ENCODE measurements around the gene LGALS3. TPM values are rescaled to one million over a fixed set of nuclear protein-coding genes. Genes with fewer than 3 reads are reported as not detected.

LGALS3 gene
- total RNA-seq, 1 donor from 2014 or later, result 351 TPM

DNA sequence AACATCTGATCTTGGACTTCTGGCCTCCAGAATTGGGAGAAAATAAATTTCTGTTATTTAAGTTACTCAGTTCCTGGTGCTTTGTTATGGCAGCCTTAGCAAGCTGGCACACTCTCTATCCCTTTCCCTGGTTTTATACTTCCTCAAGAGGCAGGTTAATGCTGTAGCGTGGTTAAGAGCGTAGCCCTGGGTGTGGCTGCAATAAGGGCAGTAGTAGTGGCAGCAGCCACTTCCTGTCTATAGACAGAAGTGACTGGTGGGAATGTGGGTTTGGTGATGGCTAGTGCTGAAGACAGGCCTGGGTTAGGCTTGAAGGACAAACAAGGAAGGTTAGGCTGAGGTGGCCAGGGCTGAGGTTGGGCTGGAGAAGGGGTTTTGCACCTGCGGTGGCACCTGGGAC lies 3.6 kb upstream of the LGALS3 start:
- no peaks in the 10 kb centered on the region for H3K36me3 ChIP-seq
- intact Hi-C loops (cut with DNase I), result no loop called here
- H3K27me3 ChIP-seq, result no peaks in the 10 kb centered on the region
- peak; percentile 58 for ATAC-seq
- H3K27ac ChIP-seq, result peak overlapping the region; percentile 60
- no peak overlapping the region for H3K4me3 ChIP-seq
- peaks cover 52% of the 10 kb centered on the region for H3K4me1 ChIP-seq
- H3K9me3 ChIP-seq, result no peaks in the 10 kb centered on the region
- TF ChIP-seq, protein P1, sequence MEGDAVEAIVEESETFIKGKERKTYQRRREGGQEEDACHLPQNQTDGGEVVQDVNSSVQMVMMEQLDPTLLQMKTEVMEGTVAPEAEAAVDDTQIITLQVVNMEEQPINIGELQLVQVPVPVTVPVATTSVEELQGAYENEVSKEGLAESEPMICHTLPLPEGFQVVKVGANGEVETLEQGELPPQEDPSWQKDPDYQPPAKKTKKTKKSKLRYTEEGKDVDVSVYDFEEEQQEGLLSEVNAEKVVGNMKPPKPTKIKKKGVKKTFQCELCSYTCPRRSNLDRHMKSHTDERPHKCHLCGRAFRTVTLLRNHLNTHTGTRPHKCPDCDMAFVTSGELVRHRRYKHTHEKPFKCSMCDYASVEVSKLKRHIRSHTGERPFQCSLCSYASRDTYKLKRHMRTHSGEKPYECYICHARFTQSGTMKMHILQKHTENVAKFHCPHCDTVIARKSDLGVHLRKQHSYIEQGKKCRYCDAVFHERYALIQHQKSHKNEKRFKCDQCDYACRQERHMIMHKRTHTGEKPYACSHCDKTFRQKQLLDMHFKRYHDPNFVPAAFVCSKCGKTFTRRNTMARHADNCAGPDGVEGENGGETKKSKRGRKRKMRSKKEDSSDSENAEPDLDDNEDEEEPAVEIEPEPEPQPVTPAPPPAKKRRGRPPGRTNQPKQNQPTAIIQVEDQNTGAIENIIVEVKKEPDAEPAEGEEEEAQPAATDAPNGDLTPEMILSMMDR (IDR thresholded peaks at IDR 0.05), result no peak
- DNase-seq, result no peak

DNA sequence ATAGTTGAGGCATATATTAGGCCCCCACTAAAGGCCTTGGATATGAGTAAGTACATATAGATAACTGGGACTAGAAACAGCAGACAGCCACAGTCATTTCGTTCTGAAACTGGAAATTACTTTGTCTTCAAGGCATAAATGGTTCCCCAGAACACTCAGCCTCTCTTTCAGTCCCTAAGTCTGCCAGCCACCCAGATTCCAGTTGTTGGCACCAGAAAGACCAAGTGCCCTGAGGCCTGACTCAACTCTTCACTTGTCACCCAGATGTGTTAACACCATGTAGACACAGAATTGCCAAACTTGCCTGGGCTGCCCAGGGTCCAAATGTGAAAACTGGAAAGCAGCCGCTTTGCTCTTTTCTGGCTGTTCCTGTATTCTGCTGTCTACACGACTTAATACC lies 3.0 kb upstream of the LGALS3 start:
- H3K27ac ChIP-seq, result peak overlapping the region; percentile 60
- no peak for ATAC-seq
- H3K9me3 ChIP-seq, result no peaks in the 10 kb centered on the region
- peaks cover 55% of the 10 kb centered on the region for H3K4me1 ChIP-seq
- intact Hi-C loops (cut with DNase I), result no loop called here
- H3K27me3 ChIP-seq, result no peaks in the 10 kb centered on the region
- no peak for DNase-seq
- H3K4me3 ChIP-seq, result no peak overlapping the region
- TF ChIP-seq, protein P1 (IDR thresholded peaks at IDR 0.05), result no peak
- H3K36me3 ChIP-seq, result peaks cover 3% of the 10 kb centered on the region

DNA sequence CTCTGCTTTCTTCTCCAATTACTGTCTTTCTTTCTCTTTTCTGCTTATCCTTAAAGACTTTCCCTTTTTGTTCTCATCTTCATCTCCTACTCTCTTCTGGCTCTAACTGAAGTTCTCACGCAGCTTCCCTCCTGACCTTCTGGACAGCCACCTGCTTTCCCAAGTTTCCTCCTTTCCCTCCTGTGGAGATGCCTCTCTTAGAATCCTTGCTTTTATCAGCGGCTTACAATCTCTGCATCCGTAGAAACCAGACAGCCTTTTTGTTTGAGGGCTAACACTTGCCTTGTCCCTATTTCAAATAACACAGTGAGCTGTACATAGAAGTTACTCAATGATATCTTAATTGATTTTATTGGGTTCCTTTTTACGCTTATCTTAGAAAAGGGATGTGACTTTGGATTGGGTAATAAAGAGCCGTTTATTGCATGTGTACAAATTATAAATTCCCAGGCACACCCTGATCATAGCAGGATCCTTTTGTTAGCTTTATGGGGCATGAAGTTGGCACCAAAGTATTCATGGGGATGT lies 2.1 kb upstream of the LGALS3 start:
- Histone ChIP-seq H3K4me1 (peaks cover 62% of the 10 kb centered on the region), H3K27me3 (no peaks in the 10 kb centered on the region), H3K9me3 (no peaks in the 10 kb centered on the region), H3K4me3 (no peak overlapping the region), H3K27ac (peak overlapping the region; percentile 60), H3K36me3 (peaks cover 8% of the 10 kb centered on the region)
- no peak for ATAC-seq
- intact Hi-C loops (cut with DNase I), result no loop called here
- no peak for DNase-seq
- TF ChIP-seq, protein P1 (IDR thresholded peaks at IDR 0.05), result no peak

DNA sequence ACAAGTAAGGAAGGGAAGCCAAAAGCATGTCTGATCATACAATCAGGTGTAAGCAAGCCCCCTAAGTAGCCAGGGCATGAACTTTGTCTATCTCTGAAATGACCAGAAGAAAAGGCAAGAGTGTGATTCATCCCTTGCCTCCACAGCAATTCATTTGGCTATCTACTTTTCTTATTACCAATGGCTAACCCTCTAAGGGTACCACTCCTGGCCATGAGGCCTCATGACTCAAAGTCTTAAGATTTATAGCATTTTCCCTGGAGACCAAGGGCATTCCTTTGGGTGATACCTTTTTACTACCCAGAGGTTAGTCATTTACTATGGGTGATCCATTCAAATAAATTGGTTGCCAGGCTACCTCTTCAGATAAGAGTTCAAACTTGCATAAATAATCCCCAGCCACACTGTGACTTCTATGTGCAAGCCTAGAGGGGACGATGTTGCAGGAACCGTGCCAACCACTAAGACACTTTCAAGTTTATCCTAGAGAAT lies 1.5 kb upstream of the LGALS3 start:
- Histone ChIP-seq H3K9me3 (no peaks in the 10 kb centered on the region), H3K4me3 (no peak overlapping the region), H3K27ac (peak overlapping the region; percentile 60), H3K27me3 (no peaks in the 10 kb centered on the region), H3K4me1 (peaks cover 57% of the 10 kb centered on the region), H3K36me3 (peaks cover 8% of the 10 kb centered on the region)
- TF ChIP-seq, protein P1 (IDR thresholded peaks at IDR 0.05), result no peak
- intact Hi-C loops (cut with DNase I), result no loop called here
- no peak for ATAC-seq
- no peak for DNase-seq

DNA sequence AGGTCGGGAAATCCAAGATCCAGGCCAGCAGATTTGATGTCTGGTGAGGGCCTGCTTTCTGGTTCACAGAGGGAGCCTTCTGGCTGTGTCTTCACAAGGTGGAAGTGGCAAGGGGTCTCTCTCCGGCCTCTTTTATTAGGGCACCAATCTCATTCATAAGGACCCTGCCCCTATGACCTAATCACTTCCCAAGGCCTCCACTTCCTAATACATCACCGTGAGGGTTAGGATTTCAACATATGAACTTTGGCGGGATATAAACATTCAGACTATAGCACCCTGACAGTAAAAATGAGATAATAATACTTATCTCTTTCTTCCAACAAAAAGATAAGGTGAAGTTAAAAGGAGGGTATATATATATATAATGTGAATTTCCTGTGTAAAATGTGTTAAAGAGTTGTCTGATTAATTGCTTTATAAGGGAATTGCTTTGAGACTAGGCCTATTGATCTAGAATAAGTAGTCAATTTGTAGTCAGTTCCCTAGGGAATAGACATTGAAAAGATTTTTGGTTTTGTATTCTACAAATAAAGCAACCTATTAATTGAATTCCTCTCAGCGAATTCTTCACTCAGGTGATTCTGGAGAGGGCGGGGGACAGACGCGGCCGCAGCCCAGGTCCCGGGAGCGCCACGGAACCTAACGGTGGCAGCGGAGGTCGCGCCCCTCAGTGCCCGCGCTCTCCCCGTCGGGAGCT lies 516 bp upstream of the LGALS3 start:
- no peak for ATAC-seq
- Histone ChIP-seq H3K9me3 (no peaks in the 10 kb centered on the region), H3K27ac (peak overlapping the region; percentile 95), H3K4me3 (peak overlapping the region; percentile 82), H3K36me3 (peaks cover 18% of the 10 kb centered on the region), H3K4me1 (peaks cover 55% of the 10 kb centered on the region), H3K27me3 (no peaks in the 10 kb centered on the region)
- intact Hi-C loops (cut with DNase I), result no loop called here
- TF ChIP-seq, protein P1 (IDR thresholded peaks at IDR 0.05), result no peak
- no peak for DNase-seq

Data from upper lobe of right lung (tissue), 1 donor.